ENCODE measurements around the gene SAFB. TPM values are rescaled to one million over a fixed set of nuclear protein-coding genes. Genes with fewer than 3 reads are reported as not detected.

The SAFB gene
- total RNA-seq, 4 donors from 2014 or later: 39.7 to 73.6 (median 65.2) TPM

DNA sequence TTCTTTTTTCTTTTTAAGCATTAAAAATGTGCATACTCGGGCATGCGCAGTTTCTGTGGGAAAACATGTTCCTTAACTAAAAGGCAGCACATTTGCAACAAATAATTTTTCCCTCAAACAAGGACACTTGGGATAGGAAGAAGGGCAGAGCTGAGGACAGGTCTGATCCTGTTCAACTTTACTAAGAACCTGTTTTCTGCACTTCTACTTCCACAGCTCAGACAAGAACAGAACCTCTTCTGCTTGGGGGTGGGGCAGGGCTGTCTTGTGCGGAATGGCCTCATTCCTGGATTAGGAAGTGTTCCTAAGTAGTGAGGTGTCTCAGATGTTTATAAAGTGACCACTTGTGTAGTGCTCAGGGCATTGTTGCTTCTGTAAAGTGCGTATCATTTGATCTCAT is 18.3 kb downstream of the SAFB start:
- H3K27ac ChIP-seq: no peak overlapping the region
- TF ChIP-seq, protein P1, sequence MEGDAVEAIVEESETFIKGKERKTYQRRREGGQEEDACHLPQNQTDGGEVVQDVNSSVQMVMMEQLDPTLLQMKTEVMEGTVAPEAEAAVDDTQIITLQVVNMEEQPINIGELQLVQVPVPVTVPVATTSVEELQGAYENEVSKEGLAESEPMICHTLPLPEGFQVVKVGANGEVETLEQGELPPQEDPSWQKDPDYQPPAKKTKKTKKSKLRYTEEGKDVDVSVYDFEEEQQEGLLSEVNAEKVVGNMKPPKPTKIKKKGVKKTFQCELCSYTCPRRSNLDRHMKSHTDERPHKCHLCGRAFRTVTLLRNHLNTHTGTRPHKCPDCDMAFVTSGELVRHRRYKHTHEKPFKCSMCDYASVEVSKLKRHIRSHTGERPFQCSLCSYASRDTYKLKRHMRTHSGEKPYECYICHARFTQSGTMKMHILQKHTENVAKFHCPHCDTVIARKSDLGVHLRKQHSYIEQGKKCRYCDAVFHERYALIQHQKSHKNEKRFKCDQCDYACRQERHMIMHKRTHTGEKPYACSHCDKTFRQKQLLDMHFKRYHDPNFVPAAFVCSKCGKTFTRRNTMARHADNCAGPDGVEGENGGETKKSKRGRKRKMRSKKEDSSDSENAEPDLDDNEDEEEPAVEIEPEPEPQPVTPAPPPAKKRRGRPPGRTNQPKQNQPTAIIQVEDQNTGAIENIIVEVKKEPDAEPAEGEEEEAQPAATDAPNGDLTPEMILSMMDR (IDR thresholded peaks at IDR 0.05): no peak
- TF ChIP-seq POLR2AphosphoS5 (IDR thresholded peaks at IDR 0.05) (no peak), POLR2A (IDR thresholded peaks at IDR 0.05) (no peak), EP300 (IDR thresholded peaks at IDR 0.05) (no peak)
- H3K27me3 ChIP-seq: no peaks in the 10 kb centered on the region
- H3K36me3 ChIP-seq: peaks cover 0 to 52% of the 10 kb centered on the region in 2 donors
- WGBS, 2 donors (ENCODE audit: low coverage in 1 of 2): 82% methylated on average over 3 of the region's 4 CpGs; no CpG with 5 or more reads in 1 of the 2 donors
- peaks cover 0 to 57% (median 10%) of the 10 kb centered on the region in 3 donors for H3K4me1 ChIP-seq
- ATAC-seq: no peak
- no peak overlapping the region for H3K4me3 ChIP-seq
- H3K9me3 ChIP-seq: no peaks in the 10 kb centered on the region

DNA sequence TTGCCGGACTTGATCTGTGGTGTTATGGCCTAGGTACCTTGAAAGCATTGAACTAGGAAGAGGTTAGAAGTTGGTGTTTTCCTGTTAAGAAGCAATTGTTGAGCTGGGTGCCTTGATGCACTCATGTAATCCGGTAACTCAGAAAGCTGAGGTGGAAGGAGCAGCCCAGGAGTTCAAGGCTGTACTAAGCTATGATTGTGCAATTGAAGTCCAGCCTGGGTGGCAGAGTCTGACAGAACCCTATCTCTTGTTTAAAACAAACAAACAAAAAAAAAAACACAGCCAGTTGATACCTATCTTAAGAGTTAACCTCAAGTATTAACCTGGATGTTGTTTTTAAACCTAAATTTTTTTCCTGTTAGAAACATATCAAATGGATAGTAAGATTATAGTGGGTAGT is 19.3 kb downstream of the SAFB start:
- H3K36me3 ChIP-seq: peaks cover 6 to 63% of the 10 kb centered on the region in 2 donors
- H3K9me3 ChIP-seq: no peaks in the 10 kb centered on the region
- H3K4me3 ChIP-seq: no peak overlapping the region
- no peaks in the 10 kb centered on the region for H3K27me3 ChIP-seq
- 75 to 86% methylated on average over 1 of the region's 2 CpGs for WGBS, 2 donors (ENCODE audit: low coverage in 1 of 2)
- H3K27ac ChIP-seq: no peak overlapping the region
- no peak for ATAC-seq
- TF ChIP-seq EP300 (IDR thresholded peaks at IDR 0.05) (no peak), POLR2A (IDR thresholded peaks at IDR 0.05) (no peak), POLR2AphosphoS5 (IDR thresholded peaks at IDR 0.05) (no peak)
- TF ChIP-seq, protein P1 (IDR thresholded peaks at IDR 0.05): no peak
- peaks cover 0 to 51% (median 10%) of the 10 kb centered on the region in 3 donors for H3K4me1 ChIP-seq

DNA sequence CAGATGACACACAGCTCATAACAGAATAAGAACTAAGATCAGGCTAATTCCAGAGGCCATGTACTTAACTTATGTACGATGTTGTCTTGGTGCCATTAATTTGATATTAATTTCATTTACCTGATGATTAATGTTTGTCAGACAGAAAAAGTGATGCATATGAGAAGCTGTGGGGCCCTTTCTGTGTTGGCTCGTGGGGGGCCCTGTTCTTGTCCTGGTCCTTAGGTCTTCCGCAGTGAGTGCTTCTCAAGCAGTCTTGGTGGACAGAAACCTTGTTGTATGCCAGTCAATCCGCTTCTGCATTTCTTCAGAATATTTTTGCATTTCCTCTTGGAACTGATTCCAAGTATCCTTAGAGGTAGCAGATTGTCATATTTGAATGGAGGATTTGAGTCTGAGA is 20.2 kb downstream of the SAFB start:
- Histone ChIP-seq H3K9me3 (no peaks in the 10 kb centered on the region), H3K4me3 (no peak overlapping the region), H3K27ac (no peak overlapping the region), H3K27me3 (no peaks in the 10 kb centered on the region), H3K4me1 (peaks cover 0 to 42% (median 3%) of the 10 kb centered on the region in 3 donors), H3K36me3 (peaks cover 8 to 71% of the 10 kb centered on the region in 2 donors)
- ATAC-seq: no peak
- WGBS, 2 donors (ENCODE audit: low coverage in 1 of 2): 46 to 87% methylated on average over 2 to 4 of the region's 4 CpGs
- TF ChIP-seq EP300 (IDR thresholded peaks at IDR 0.05): no peak
- TF ChIP-seq POLR2A (IDR thresholded peaks at IDR 0.05): no peak
- TF ChIP-seq POLR2AphosphoS5 (IDR thresholded peaks at IDR 0.05): no peak
- TF ChIP-seq, protein P1 (IDR thresholded peaks at IDR 0.05): no peak

DNA sequence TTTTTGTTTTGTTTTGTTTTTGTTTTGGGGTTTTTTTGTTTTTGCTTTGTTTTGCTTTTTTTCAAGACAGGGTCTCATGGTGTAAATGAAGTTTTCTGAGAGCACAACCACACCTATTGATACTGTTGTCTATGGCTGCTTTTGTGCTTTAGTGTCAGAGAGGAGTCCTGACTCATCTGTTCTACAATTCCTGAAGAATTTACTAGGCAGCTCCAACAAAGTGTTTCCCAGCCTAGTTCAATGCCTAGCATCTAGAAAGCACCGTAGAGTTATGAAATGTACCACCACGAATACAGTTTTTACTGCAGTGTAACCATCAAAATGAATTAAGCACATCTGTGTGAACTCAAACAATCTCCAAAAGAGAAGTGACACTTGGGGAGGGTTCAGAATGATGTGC is 21.2 kb downstream of the SAFB start:
- WGBS, 2 donors (ENCODE audit: low coverage in 1 of 2): 54 to 75% methylated on average over 2 of the region's 2 CpGs
- Histone ChIP-seq H3K4me1 (peaks cover 0 to 33% (median 0%) of the 10 kb centered on the region in 3 donors), H3K27ac (no peak overlapping the region), H3K4me3 (no peak overlapping the region), H3K9me3 (no peaks in the 10 kb centered on the region), H3K36me3 (peaks cover 8 to 78% of the 10 kb centered on the region in 2 donors), H3K27me3 (no peaks in the 10 kb centered on the region)
- no peak for ATAC-seq
- TF ChIP-seq POLR2AphosphoS5 (IDR thresholded peaks at IDR 0.05) (no peak), EP300 (IDR thresholded peaks at IDR 0.05) (no peak)

DNA sequence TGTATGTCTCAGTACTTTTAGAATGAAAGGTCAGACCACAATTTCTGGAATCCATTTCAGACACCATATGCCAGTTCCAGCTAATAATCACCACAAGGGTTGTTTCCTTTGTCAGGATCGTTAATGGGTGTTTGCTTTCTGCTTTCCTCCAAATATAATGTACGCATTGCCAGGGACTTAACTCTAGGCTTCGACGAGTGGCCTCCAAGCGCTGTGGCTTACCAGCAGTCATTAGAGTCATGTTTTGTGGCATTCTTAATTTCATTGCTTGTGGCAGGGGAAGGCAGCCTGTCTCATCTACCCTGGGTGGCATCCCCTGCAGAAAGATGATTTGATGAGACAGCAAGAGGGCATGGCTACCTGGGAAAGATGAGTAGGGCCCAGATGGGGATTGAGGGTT is 22.5 kb downstream of the SAFB start:
- 29 to 80% methylated on average over 1 to 5 of the region's 5 CpGs for WGBS, 2 donors (ENCODE audit: low coverage in 1 of 2)
- no peak overlapping the region for H3K27ac ChIP-seq
- H3K4me3 ChIP-seq: no peak overlapping the region
- H3K27me3 ChIP-seq: no peaks in the 10 kb centered on the region
- H3K36me3 ChIP-seq: peaks cover 11 to 87% of the 10 kb centered on the region in 2 donors
- no peaks in the 10 kb centered on the region for H3K9me3 ChIP-seq
- H3K4me1 ChIP-seq: peaks cover 0 to 30% (median 0%) of the 10 kb centered on the region in 3 donors
- no peak for ATAC-seq
- TF ChIP-seq POLR2A (IDR thresholded peaks at IDR 0.05): no peak
- TF ChIP-seq, protein P1 (IDR thresholded peaks at IDR 0.05): no peak
- no peak for TF ChIP-seq POLR2AphosphoS5 (IDR thresholded peaks at IDR 0.05)
- no peak for TF ChIP-seq EP300 (IDR thresholded peaks at IDR 0.05)

Data from gastroesophageal sphincter (tissue), 4 donors.